ENCODE results near the gene SYF2.

The SYF2 gene

GRCh38 chr1:25182629-25183028, 49.7 kb downstream of the SYF2 start:
- no peak for DNase-seq

GRCh38 chr1:25180996-25181395, 51.3 kb downstream of the SYF2 start:
- no peak for DNase-seq

- no peak for DNase-seq
These were observed 53.3 kb downstream of the SYF2 start for GRCh38 chr1:25178917-25179561.

- no peak for DNase-seq
These were observed 57.3 kb downstream of the SYF2 start for GRCh38 chr1:25174730-25175612.

- DNase-seq: no peak
These were observed 58.0 kb downstream of the SYF2 start for GRCh38 chr1:25174363-25174729.

- DNase-seq: no peak
These were observed 58.4 kb downstream of the SYF2 start for GRCh38 chr1:25173809-25174340.

All from CD4-positive, alpha-beta T cell treated with Interleukin-10 for 1 hour (primary cell).